HL-60 (cell line): ENCODE results near the gene RBPJ.

Source experiments
- POLR2AphosphoS5 ChIP-seq: IDR thresholded peaks from 2 replicates; pipeline ENCODE4 v1.6.1; 2012; ENCODE audit warnings: low read depth
- TF ChIP-seq, protein P1 (sequence below): IDR thresholded peaks from one replicate; pipeline ENCODE4 v1.5.1; 2011; ENCODE audit warnings: low read length, control low read depth, inconsistent platforms; ENCODE audit not compliant: insufficient read depth
- TF ChIP-seq, protein P2 (sequence below): IDR thresholded peaks from 2 replicates; pipeline ENCODE4 v1.6.1; 2012; ENCODE audit warnings: low read depth; ENCODE audit not compliant: insufficient replicate concordance

DNA sequence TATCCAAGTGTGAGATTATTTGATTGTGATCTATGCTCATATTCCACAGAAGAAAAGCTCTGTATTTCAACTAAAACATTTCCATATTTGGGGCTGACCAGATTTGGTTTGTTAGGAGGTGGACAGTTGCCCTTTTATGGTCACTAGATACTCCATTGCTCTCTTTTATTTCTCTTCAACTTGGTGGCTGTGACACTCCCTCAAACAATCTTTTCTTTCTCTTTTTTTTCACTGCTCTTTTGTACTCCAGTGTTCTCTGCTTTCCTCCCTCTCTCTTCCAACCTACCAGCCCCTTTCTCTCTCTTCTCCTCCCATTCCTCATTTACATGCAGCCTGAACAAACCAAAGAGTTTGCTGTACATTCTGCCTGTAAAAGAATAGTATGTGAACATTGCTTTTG, 48.8 kb downstream of the RBPJ start:
- no peak for TF ChIP-seq POLR2AphosphoS5
- TF ChIP-seq, protein P1, sequence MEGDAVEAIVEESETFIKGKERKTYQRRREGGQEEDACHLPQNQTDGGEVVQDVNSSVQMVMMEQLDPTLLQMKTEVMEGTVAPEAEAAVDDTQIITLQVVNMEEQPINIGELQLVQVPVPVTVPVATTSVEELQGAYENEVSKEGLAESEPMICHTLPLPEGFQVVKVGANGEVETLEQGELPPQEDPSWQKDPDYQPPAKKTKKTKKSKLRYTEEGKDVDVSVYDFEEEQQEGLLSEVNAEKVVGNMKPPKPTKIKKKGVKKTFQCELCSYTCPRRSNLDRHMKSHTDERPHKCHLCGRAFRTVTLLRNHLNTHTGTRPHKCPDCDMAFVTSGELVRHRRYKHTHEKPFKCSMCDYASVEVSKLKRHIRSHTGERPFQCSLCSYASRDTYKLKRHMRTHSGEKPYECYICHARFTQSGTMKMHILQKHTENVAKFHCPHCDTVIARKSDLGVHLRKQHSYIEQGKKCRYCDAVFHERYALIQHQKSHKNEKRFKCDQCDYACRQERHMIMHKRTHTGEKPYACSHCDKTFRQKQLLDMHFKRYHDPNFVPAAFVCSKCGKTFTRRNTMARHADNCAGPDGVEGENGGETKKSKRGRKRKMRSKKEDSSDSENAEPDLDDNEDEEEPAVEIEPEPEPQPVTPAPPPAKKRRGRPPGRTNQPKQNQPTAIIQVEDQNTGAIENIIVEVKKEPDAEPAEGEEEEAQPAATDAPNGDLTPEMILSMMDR: no peak
- TF ChIP-seq, protein P2, sequence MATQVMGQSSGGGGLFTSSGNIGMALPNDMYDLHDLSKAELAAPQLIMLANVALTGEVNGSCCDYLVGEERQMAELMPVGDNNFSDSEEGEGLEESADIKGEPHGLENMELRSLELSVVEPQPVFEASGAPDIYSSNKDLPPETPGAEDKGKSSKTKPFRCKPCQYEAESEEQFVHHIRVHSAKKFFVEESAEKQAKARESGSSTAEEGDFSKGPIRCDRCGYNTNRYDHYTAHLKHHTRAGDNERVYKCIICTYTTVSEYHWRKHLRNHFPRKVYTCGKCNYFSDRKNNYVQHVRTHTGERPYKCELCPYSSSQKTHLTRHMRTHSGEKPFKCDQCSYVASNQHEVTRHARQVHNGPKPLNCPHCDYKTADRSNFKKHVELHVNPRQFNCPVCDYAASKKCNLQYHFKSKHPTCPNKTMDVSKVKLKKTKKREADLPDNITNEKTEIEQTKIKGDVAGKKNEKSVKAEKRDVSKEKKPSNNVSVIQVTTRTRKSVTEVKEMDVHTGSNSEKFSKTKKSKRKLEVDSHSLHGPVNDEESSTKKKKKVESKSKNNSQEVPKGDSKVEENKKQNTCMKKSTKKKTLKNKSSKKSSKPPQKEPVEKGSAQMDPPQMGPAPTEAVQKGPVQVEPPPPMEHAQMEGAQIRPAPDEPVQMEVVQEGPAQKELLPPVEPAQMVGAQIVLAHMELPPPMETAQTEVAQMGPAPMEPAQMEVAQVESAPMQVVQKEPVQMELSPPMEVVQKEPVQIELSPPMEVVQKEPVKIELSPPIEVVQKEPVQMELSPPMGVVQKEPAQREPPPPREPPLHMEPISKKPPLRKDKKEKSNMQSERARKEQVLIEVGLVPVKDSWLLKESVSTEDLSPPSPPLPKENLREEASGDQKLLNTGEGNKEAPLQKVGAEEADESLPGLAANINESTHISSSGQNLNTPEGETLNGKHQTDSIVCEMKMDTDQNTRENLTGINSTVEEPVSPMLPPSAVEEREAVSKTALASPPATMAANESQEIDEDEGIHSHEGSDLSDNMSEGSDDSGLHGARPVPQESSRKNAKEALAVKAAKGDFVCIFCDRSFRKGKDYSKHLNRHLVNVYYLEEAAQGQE: no peak
